A549 (cell line): Measurements from ENCODE around the gene CNOT1. TPM values are rescaled to one million over a fixed set of nuclear protein-coding genes. Genes with fewer than 3 reads are reported as not detected.

ENCODE experiments used
- ATAC-seq, 2 experiments: fragments of 200-7000 bp in 1 of 2; fragments of >200 bp in 1 of 2; cut with Nextera tagmentation in 1 of 2; cut with Tn5 transposase in 1 of 2; 3 replicates each; pipeline versions ENCODE4 v1.8.0 to v1.9.1; 2018 to 2020; ENCODE audit warnings: mild to moderate bottlenecking in 1 of 2, moderate library complexity in 1 of 2
- CTCF ChIA-PET: fragments of 300-600 bp; sonication (Branson Sonifier 250); formaldehyde crosslinking; extraction: SDS; loops from one replicate; lab custom pipeline; 2021; ENCODE audit warnings: antibody characterized with exemption, inconsistent platforms; lab: Yijun Ruan, JAX
- POLR2A ChIA-PET: fragments of 350-600 bp; formaldehyde crosslinking; extraction: SDS; loops from one replicate; lab custom pipeline; 2021; ENCODE audit warnings: antibody characterized with exemption, inconsistent platforms; lab: Yijun Ruan, JAX
- DNase-seq, 2 experiments: peaks; one replicate each; pipeline versions ENCODE4 v3.0.0 to v3.0.0-alpha.2; 2011 to 2016; ENCODE audit warnings: low read depth in 1 of 2, low spot score in 1 of 2
- FAIRE-seq: peaks from 2 replicates; lab custom pipeline; 2011; peaks lifted over from hg19 to GRCh38; lab: Jason Lieb, UNC
- H3K27ac ChIP-seq, 2 experiments: fragments of >200 bp; sonication (Bioruptor Twin); formaldehyde crosslinking; 3 replicates each; pipeline ENCODE4 v1.5.1; 2016 to 2017
- H3K4me1 ChIP-seq: fragments of >200 bp; sonication (Bioruptor Twin); formaldehyde crosslinking; 3 replicates; pipeline ENCODE4 v1.6.1; 2016
- H3K4me2 ChIP-seq: fragments of >200 bp; sonication (Bioruptor Twin); formaldehyde crosslinking; 3 replicates; pipeline ENCODE4 v1.6.1; 2016
- H3K4me3 ChIP-seq: fragments of >200 bp; sonication (Bioruptor Twin); formaldehyde crosslinking; 3 replicates; pipeline ENCODE4 v1.5.1; 2016
- H3K9me3 ChIP-seq: fragments of >200 bp; sonication (Bioruptor Twin); formaldehyde crosslinking; 3 replicates; pipeline ENCODE4 v1.6.1; 2016
- BHLHE40 ChIP-seq: IDR thresholded peaks from 2 replicates; pipeline ENCODE4 v1.6.1; 2012; ENCODE audit warnings: low read depth, low read length, inconsistent platforms
- CEBPB ChIP-seq, 2 experiments: fragments of >200 bp in 1 of 2; sonication (Bioruptor Twin) in 1 of 2; formaldehyde crosslinking in 1 of 2; IDR thresholded peaks; 2 replicates each; pipeline ENCODE4 v1.6.1; 2012 to 2016
- CHD2 ChIP-seq: fragments of 150-350 bp; IDR thresholded peaks from 2 replicates; pipeline ENCODE4 v1.6.1; 2014; ENCODE audit warnings: low read length; ENCODE audit not compliant: partially characterized antibody
- EHF ChIP-seq: fragments of 250-450 bp; sonication (Bioruptor Pico); IDR thresholded peaks from 2 replicates; pipeline ENCODE4 v1.5.0; 2020; ENCODE audit warnings: mild to moderate bottlenecking
- EP300 ChIP-seq, 2 experiments: fragments of >200 bp; sonication (Bioruptor Twin); formaldehyde crosslinking; IDR thresholded peaks; 2 replicates in 1 of 2; 3 replicates in 1 of 2; pipeline ENCODE4 v1.6.1; 2016 to 2017
- FOSB ChIP-seq: fragments of 250-450 bp; sonication (Bioruptor Pico); IDR thresholded peaks from 2 replicates; pipeline ENCODE4 v1.5.0; 2020; ENCODE audit warnings: mild to moderate bottlenecking, moderate library complexity
- HEYL ChIP-seq: fragments of 250-450 bp; sonication (Bioruptor Pico); IDR thresholded peaks from 2 replicates; pipeline ENCODE4 v1.8.0; 2021; ENCODE audit warnings: mild to moderate bottlenecking, moderate library complexity
- HOXB13 ChIP-seq: fragments of 250-450 bp; sonication (Bioruptor Pico); IDR thresholded peaks from 2 replicates; pipeline ENCODE4 v1.5.0; 2020; ENCODE audit warnings: low read depth, mild to moderate bottlenecking, moderate library complexity
- JUN ChIP-seq, 2 experiments: fragments of >200 bp; sonication (Bioruptor Twin); formaldehyde crosslinking; IDR thresholded peaks; 2 replicates in 1 of 2; 3 replicates in 1 of 2; pipeline ENCODE4 v1.6.1; 2016 to 2017
- KDM1A ChIP-seq: fragments of 200-600 bp; sonication (generic); IDR thresholded peaks from 2 replicates; pipeline ENCODE4 v1.6.1; 2016; ENCODE audit warnings: low read depth, mild to moderate bottlenecking
- KDM5A ChIP-seq: fragments of 200-600 bp; sonication (generic); IDR thresholded peaks from 2 replicates; pipeline ENCODE4 v1.6.1; 2016; ENCODE audit warnings: antibody characterized with exemption, mild to moderate bottlenecking
- MAFK ChIP-seq: fragments of 450-650 bp; IDR thresholded peaks from 2 replicates; pipeline ENCODE4 v1.6.1; 2014; ENCODE audit not compliant: partially characterized antibody
- MAZ ChIP-seq: fragments of 150-350 bp; IDR thresholded peaks from 2 replicates; pipeline ENCODE4 v1.6.1; 2014; ENCODE audit warnings: antibody characterized with exemption, low read depth, low read length, borderline replicate concordance
- MYC ChIP-seq: IDR thresholded peaks from 2 replicates; pipeline ENCODE4 v1.6.1; 2012; ENCODE audit warnings: mild to moderate bottlenecking, inconsistent platforms, low read length, improper control_type of control experiment, borderline replicate concordance
- NR3C1 ChIP-seq: fragments of >200 bp; sonication (Bioruptor Twin); formaldehyde crosslinking; IDR thresholded peaks from 3 replicates; pipeline ENCODE4 v1.6.1; 2017
- PHF8 ChIP-seq: fragments of 200-600 bp; sonication (generic); IDR thresholded peaks from 2 replicates; pipeline ENCODE4 v1.6.1; 2016; ENCODE audit warnings: low read depth, mild to moderate bottlenecking, antibody characterized with exemption, moderate library complexity, borderline replicate concordance
- RCOR1 ChIP-seq: fragments of 150-350 bp; IDR thresholded peaks from 2 replicates; pipeline ENCODE4 v1.6.1; 2014; ENCODE audit warnings: antibody characterized with exemption, low read length, low read depth
- RFX5 ChIP-seq: fragments of 450-650 bp; IDR thresholded peaks from 2 replicates; pipeline ENCODE4 v1.7.1; 2014; ENCODE audit warnings: antibody characterized with exemption, mild to moderate bottlenecking, moderate library complexity
- RNF2 ChIP-seq: fragments of 200-600 bp; sonication (generic); IDR thresholded peaks from 2 replicates; pipeline ENCODE4 v1.6.1; 2016; ENCODE audit warnings: low read depth, mild to moderate bottlenecking, antibody characterized with exemption, moderate library complexity, borderline replicate concordance
- TFCP2L1 ChIP-seq: fragments of 250-450 bp; sonication (Bioruptor Pico); IDR thresholded peaks from 2 replicates; pipeline ENCODE4 v1.5.0; 2021; ENCODE audit warnings: mild to moderate bottlenecking
- TP53 ChIP-seq: fragments of 250-450 bp; sonication (Bioruptor Pico); IDR thresholded peaks from 2 replicates; pipeline ENCODE4 v1.5.0; 2021; ENCODE audit warnings: mild to moderate bottlenecking, moderate library complexity
- ZFP36 ChIP-seq: fragments of 450-650 bp; IDR thresholded peaks from 2 replicates; pipeline ENCODE4 v1.6.1; 2014; ENCODE audit warnings: borderline replicate concordance; ENCODE audit not compliant: partially characterized antibody
- ZSCAN20 ChIP-seq: fragments of 250-450 bp; sonication (Bioruptor Pico); IDR thresholded peaks from 2 replicates; pipeline ENCODE4 v1.8.0; 2022; ENCODE audit warnings: mild to moderate bottlenecking, moderate library complexity
- WGBS: methylation state at CpG from one replicate; pipeline ENCODE4 v1.1.6; 2017; ENCODE audit errors: missing lambda C conversion rate; 5-methylcytosine and 5-hydroxymethylcytosine counted together
- polyA plus RNA-seq, 4 experiments: library from polyadenylated mRNA; depleted of rRNA in 3 of 4; stranded (reverse); fragments of >200 nt; fragmentation: RNase III in 1 of 4; extraction: RNeasy Plus Mini Kit Qiagen cat#74134 plus additional on column Dnase treatment in 1 of 4; gene quantifications; 2 replicates in 3 of 4; 3 replicates in 1 of 4; pipeline ENCODE4 v1.2.3, GENCODE V29; 2011 to 2017
- TF ChIP-seq, protein P1 (sequence below): fragments of >200 bp; sonication (Bioruptor Twin); formaldehyde crosslinking; IDR thresholded peaks from 3 replicates; pipeline ENCODE4 v1.5.1; 2016
- TF ChIP-seq, protein P2 (sequence below): IDR thresholded peaks from 2 replicates; pipeline ENCODE4 v1.6.1; 2012; ENCODE audit warnings: low read depth, borderline replicate concordance
- TF ChIP-seq, protein P3 (sequence below): fragments of >200 bp; sonication (Bioruptor Twin); formaldehyde crosslinking; IDR thresholded peaks from 2 replicates; pipeline ENCODE4 v1.6.1; 2016
- TF ChIP-seq, protein P4 (sequence below): fragments of >200 bp; sonication (Bioruptor Twin); formaldehyde crosslinking; IDR thresholded peaks from 3 replicates; pipeline ENCODE4 v1.6.1; 2016
- TF ChIP-seq, protein P5 (sequence below): fragments of 450-650 bp; IDR thresholded peaks from 2 replicates; pipeline ENCODE4 v1.6.1; 2014; ENCODE audit warnings: antibody characterized with exemption
- TF ChIP-seq, protein P6 (sequence below): IDR thresholded peaks from 2 replicates; pipeline ENCODE4 v1.6.1; 2012

CNOT1 gene
- polyA plus RNA-seq, 2 of the 4 experiments (the other 2 are of a cell fraction) = 119 to 226 TPM

DNA sequence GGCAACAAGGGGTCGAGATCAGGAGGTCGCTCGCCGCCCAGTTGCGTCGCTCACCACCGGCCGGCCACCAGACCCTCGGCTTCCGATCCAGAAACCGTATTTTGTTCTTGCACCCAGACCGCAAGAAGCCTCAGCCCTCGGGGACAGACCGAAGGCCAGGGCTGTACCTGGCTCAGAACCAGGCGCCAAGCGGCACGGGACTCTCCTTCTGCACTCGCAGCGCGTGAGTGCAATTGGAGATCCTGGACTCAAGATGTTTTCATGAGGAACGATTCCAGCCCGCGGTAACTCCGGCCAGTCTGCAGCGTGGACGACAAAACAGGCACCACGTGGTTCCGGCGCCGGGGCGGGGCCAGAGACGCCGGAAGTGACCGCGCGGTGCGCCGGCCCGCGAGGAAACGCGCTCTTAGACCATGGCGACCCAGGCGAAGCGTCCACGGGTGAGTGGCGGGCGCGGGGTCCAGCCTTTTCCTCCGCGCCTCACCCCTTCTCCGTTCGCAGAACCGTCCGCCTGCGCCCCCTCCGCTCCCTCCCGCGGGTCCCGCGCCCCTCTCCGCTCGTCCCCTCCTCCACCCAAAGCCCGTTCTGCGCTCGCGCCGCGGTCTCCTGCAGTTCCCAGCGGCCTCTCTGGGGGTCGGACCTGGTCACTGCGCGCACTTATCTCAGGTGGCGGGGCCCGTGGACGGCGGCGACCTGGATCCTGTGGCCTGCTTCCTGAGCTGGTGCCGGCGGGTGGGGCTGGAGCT is 114.3 kb downstream of the CNOT1 start, which contains the start of gene SETD6 (continued):
- TF ChIP-seq, protein P1, sequence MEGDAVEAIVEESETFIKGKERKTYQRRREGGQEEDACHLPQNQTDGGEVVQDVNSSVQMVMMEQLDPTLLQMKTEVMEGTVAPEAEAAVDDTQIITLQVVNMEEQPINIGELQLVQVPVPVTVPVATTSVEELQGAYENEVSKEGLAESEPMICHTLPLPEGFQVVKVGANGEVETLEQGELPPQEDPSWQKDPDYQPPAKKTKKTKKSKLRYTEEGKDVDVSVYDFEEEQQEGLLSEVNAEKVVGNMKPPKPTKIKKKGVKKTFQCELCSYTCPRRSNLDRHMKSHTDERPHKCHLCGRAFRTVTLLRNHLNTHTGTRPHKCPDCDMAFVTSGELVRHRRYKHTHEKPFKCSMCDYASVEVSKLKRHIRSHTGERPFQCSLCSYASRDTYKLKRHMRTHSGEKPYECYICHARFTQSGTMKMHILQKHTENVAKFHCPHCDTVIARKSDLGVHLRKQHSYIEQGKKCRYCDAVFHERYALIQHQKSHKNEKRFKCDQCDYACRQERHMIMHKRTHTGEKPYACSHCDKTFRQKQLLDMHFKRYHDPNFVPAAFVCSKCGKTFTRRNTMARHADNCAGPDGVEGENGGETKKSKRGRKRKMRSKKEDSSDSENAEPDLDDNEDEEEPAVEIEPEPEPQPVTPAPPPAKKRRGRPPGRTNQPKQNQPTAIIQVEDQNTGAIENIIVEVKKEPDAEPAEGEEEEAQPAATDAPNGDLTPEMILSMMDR = no peak
- TF ChIP-seq KDM1A (no peak), FOSB (CRISPR knock-in tag) (no peak), JUN (IDR thresholded peaks at IDR 0.05) (peak; percentile 60 to 80; a peak in 4 of 5 replicates), CEBPB (IDR thresholded peaks at IDR 0.05) (no peak), MYC (0 out of 2 replicates have a peak, but pooled peaks have one; percentile 59), RCOR1 (no peak), RNF2 (no peak), ZFP36 (no peak), PHF8 (peak; percentile 27; the same call in 1 of the 2 replicates), EP300 (IDR thresholded peaks at IDR 0.05) (no peak), HOXB13 (CRISPR knock-in tag) (no peak), EHF (CRISPR knock-in tag) (no peak), RFX5 (no peak), CHD2 (no peak), ZSCAN20 (no peak), KDM5A (no peak), TFCP2L1 (CRISPR knock-in tag) (peak; percentile 72; the same call in 1 of the 2 replicates)
- TF ChIP-seq, protein P2, sequence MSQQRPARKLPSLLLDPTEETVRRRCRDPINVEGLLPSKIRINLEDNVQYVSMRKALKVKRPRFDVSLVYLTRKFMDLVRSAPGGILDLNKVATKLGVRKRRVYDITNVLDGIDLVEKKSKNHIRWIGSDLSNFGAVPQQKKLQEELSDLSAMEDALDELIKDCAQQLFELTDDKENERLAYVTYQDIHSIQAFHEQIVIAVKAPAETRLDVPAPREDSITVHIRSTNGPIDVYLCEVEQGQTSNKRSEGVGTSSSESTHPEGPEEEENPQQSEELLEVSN = peak; percentile 94
- TF ChIP-seq, protein P3, sequence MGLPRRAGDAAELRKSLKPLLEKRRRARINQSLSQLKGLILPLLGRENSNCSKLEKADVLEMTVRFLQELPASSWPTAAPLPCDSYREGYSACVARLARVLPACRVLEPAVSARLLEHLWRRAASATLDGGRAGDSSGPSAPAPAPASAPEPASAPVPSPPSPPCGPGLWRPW = no peak

DNA sequence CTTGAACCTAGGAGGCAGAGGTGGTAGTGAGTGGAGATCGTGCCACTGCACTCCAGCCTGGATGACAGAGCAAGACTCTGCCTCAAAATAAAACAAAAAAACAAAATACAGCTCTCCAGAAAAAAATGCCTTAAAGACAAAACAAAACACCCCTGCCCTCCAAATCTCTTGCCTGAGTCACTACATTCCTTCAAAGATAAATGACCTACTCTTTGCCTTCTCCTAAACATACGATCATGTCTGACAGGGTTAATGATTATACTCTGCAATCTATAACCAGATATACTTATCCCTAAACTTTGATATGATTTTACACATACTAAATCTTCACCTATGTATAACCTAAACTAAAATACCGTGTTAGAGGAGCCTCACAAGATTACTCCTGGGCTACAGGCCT is 115.8 kb downstream of the CNOT1 start:
- Histone ChIP-seq H3K4me2 (peak overlapping the region; percentile 90), H3K27ac (no peak overlapping the region), H3K9me3 (no peaks in the 10 kb centered on the region), H3K4me1 (peaks cover 13% of the 10 kb centered on the region; the same call in 2 of the 3 replicates), H3K4me3 (no peak overlapping the region)
- CTCF ChIA-PET = interaction anchor here (0.8 to 8.1 kb wide), 8 partner anchors 17 to 242 kb away, joined by 3 to 110 read pairs (median 3); partner anchors contain the start of gene NDRG4
- POLR2A ChIA-PET = no interaction called here
- FAIRE-seq = no peak
- DNase-seq = no peak
- TF ChIP-seq CHD2 = no peak
- TF ChIP-seq, protein P4, sequence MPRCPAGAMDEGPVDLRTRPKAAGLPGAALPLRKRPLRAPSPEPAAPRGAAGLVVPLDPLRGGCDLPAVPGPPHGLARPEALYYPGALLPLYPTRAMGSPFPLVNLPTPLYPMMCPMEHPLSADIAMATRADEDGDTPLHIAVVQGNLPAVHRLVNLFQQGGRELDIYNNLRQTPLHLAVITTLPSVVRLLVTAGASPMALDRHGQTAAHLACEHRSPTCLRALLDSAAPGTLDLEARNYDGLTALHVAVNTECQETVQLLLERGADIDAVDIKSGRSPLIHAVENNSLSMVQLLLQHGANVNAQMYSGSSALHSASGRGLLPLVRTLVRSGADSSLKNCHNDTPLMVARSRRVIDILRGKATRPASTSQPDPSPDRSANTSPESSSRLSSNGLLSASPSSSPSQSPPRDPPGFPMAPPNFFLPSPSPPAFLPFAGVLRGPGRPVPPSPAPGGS = no peak
- no peak for TF ChIP-seq BHLHE40
- TF ChIP-seq TP53 (CRISPR knock-in tag) = no peak
- TF ChIP-seq, protein P5, sequence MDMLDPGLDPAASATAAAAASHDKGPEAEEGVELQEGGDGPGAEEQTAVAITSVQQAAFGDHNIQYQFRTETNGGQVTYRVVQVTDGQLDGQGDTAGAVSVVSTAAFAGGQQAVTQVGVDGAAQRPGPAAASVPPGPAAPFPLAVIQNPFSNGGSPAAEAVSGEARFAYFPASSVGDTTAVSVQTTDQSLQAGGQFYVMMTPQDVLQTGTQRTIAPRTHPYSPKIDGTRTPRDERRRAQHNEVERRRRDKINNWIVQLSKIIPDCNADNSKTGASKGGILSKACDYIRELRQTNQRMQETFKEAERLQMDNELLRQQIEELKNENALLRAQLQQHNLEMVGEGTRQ = no peak
- no peak for TF ChIP-seq NR3C1
- TF ChIP-seq, protein P6, sequence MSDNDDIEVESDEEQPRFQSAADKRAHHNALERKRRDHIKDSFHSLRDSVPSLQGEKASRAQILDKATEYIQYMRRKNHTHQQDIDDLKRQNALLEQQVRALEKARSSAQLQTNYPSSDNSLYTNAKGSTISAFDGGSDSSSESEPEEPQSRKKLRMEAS = no peak
- no peak for TF ChIP-seq RNF2
- TF ChIP-seq MAFK = no peak
- TF ChIP-seq HEYL (CRISPR knock-in tag) = no peak
- TF ChIP-seq, protein P3 = no peak
- TF ChIP-seq MAZ = no peak
- 65% methylated on average over 3 of the region's 3 CpGs for WGBS
- no peak for ATAC-seq
